HG03108 (cell line): ENCODE data around the gene FNDC3B.
"Not testable (repeated sequence)": the region's sequence is repeated elsewhere in the genome, so short reads cannot be mapped to it uniquely, and the experiment has no call there.

Source experiments
- ATAC-seq: cut with Tn5 transposase; IDR thresholded peaks from one replicate; pipeline ENCODE4 v1.9.1; 2021; ENCODE audit warnings: moderate library complexity; ENCODE audit not compliant: unreplicated experiment

The FNDC3B gene

GRCh38 chr3:172030181-172030580 lies 9.2 kb upstream of the FNDC3B start:
- no peak for ATAC-seq

DNA sequence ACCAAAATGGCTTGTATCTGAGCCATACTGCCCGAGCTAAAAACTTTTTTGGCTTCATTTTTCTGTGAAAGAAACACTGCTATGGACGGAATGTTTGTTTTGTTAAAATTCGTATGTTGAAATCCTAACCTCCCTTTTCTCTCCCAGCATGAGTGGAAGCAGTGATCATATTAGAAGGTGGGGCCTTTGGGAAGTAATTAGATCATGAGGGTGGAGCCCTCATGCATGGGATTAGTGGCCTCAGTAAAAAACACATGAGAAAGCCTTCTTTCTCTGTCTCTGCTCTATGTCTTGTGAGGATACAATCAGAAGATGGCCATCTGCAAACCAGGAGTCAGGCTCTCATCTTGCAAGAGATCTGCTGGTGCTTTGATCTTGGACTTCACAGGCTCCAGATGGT lies 7.4 kb upstream of the FNDC3B start:
- no peak for ATAC-seq

GRCh38 chr3:172033396-172033795 lies 6.0 kb upstream of the FNDC3B start:
- no peak for ATAC-seq

DNA sequence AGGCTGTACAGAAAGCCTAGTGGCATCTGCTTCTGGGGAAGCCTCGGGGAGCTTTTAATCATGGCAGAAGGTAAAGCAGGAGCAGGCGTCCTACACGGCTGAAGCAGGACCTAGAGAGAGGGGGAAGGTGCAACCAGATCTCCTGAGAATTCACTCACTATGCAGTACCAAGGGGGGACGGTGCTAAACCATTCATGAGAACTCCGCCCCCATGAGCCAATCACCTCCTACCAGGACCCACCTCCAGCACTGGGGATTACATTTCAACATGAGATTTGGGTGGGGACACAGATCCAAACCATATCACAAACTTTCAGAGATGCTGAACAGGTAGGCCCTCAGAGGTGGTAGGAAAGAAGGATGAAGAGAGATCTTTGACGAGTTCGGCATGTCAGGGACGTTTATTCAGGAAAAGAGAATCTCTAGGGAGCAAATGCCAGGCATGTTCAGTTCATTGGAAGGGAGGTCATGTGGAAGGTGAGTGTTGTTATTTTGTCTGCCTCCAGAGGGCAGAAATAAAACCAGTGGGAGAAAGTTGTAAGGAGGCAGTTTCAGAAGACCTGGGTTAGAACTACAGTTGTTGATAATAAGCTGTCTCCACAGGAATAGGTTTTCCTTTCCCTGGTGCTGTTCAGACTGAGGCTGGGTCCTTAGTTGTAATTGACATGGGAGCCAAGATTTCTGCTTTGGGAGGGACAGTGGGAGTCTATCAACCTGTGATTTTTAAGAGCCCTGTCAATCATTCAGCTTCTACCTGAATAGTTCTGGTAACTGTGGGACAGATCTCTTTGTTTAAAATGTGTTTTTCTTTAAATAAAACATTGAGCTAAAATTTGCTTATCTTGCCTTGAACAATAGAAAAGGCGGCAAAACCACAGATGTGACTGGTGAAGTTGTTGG lies 4.3 kb upstream of the FNDC3B start:
- ATAC-seq: no peak

- ATAC-seq: no peak
These were observed 2.7 kb upstream of the FNDC3B start for GRCh38 chr3:172036541-172037215.

- ATAC-seq: no peak
These were observed 461 bp upstream of the FNDC3B start for GRCh38 chr3:172038798-172039435.

- peak; percentile 29 for ATAC-seq
These were observed 951 bp downstream of the FNDC3B start for GRCh38 chr3:172040078-172040980.

DNA sequence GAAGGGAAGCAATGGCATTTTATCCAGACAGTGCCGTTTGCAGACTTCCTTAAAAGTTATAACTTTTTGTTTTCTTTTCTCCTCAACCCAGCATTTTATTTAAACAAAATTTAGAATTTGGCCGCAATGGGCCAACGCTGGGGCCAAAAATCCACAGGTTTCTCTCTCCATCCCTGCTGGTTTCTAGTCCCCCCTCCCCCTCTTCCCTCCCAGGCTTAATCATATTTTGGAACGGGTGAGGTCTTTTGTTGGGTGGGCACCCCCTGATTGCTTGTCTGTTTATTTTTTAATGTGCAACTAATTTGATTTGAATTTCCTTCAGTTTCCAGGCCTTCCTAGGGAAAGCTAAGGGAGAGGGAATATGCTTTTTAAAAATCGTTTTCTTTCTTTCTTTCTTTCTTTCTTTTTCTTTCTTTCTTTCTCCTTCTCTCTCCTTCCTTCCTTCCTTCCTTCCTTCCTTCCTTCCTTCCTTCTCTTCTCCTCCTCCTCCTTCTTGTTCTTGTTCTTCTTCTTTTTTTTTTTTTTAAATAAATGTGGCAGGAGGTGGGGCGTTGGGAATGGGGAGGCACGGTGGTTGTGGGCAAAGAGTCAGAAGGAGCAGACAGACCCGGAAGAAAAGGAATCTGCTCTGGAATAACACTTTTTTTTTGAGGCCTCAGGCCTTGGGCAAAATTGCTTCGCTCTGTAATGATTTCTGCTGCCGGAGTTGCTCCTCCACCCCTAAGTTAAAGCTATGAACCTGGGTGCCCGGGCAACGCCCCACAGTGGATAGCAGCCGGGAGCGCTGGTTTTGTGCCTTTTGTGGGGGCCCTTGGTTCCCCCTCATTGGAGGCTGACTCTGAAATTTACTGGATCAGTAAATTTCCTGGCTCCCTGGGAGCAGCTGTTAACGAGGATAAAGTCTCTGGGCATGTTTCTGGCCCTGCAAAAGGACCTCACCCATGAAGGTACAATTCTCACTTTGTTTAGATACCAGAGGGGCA lies 1.9 kb downstream of the FNDC3B start:
- no peak for ATAC-seq

GRCh38 chr3:172042136-172042662 lies 2.8 kb downstream of the FNDC3B start:
- no peak for ATAC-seq

- not testable (repeated sequence) for ATAC-seq
These were observed 3.3 kb downstream of the FNDC3B start for GRCh38 chr3:172042663-172043179.

GRCh38 chr3:172043233-172043632 lies 3.9 kb downstream of the FNDC3B start:
- ATAC-seq: no peak

GRCh38 chr3:172043766-172044165 lies 4.4 kb downstream of the FNDC3B start:
- ATAC-seq: no peak

DNA sequence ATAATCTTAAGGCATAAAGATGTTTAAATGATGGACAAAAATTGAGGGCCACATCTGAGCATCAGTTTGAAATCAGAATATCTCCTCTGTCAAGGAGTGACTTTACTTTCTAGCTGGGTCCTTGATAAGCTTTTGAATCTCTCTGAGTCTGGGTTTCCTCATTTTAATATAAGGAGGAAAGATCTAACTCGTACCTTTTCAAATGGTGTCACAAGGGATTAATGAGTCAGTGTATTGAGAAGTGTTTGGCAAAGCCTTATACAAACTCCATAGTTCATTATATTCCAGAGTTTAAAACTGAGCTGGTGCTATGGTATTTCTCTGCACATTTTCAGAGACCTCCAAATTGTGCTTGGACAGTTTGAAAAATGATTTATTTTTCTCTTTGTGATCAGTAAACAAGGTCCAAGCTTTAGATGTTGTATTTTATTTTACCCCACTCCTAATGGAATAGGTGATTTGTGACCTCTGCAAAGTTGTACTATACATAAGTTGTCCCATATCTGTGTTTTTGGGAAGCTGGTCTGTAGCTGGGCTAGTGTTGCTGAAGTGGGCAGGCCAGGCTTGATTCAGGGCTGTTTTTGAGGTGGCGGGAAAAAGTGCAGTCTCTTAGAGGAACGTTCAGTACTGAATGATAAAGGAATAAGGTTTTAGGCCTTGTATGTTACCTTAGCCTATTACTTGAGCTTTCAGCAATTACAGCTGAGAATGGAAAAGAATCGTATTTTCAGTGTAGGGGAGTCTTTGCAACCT lies 5.6 kb downstream of the FNDC3B start:
- no peak for ATAC-seq

DNA sequence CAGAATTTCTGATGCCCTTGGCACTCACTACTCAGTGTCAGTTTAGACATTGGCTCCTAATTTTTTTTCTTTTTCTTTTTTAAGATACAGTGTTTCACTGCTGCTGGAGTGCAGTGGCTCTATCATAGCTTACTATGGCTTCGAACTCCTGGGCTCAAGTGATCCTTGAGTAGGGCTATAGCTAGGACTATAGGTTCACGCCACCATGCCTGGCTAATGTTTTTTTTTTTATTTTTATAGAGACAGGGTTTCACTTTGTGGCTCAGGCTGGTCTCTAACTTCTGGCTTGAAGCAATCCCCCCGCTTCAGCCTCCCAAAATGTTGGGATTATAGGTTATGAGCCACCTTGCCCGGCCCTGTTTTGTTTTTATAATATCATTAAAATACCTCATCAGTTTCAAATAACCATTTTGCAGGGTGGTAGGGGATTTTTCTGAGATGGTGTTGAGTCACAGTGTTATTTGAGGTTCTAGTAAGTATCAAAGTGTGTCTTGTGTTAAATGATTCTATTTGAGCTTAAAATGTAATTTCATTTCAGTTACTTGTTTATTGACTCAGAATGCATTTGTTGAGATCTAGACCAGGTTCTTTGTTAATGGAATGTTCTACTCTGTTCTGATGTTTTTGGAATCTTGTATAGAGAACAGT lies 7.0 kb downstream of the FNDC3B start:
- no peak for ATAC-seq

DNA sequence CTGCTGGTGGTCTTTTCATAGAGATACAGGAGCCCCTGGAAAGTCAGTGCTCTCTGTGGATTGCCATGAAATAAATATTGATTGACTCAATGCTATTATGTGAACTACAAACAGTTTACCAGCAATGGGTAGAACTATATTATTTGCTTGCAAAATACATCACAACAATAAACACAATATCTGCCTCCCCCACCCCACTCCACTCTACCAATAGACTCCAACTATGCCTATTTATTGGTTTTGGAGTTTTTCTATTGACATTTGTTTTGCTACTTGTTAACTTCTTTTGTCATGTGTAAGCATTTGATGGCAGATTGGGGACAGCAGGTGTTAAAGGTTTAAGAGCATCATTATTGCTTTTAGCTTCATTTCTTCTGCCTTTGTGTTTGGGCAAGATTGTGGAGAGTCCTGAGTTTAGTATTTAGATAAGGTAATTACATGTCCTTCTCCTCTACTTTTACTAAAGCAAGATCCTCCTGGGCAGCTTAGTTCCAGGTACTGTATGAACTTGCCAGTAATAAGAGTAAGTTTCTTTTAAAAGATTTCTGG lies 8.3 kb downstream of the FNDC3B start:
- ATAC-seq: no peak

DNA sequence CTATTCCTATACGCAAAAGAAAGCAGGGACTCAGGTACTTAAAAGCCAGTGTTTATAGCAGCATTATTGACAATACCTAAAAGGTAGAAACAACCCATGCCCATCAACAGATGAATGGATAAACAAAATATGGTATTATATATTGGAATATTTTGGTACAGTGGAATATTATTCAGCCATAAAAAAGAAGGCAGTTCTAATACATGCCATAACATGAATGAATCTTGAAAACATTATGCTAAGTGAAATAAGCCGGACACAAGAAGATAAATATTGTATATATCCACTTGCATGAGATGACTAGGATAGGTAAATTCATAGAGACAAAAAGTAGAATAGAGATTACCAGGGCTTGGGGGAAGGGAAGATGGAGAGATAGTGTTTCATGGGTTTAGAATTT lies 9.2 kb downstream of the FNDC3B start:
- no peak for ATAC-seq

DNA sequence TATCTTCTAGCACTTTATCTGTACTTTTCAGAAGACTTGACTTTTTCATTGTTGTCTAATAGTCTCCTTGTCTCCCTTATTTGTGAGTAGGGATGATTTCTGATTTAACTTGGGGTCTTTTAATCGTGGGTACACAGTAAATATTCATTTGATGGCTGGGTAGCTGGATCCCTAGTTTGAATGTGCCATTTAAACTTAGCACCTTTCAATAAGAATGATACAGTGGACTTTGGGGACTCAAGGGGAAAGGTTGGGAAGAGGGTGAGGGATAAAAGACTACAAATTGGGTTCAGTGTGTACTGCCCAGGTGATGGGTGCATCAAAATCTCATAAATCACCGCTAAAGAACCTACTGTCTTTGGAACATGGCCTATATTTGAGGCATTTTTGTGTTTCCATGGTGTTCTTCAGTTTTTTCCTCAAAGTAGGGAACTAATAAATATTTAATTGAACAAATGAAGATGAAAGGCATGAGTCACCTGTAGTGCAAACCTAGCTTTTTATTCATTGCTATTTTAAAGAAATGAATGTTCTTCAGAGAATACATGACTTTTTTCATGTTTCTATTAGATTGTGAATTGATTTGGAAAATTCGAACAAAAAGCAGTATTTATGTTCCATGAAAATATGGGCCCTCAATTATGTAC lies 12.1 kb downstream of the FNDC3B start:
- no peak for ATAC-seq
